Effector memory CD4-positive, alpha-beta T cell (primary cell): Measurements from ENCODE around the gene MYL10.

Experiments
- DNase-seq, 3 donors: peaks; one replicate each; pipeline ENCODE4 v3.0.0-alpha.2; 2020
- H3K27ac ChIP-seq: 2 replicates; pipeline ENCODE4 v1.7.0; 2013; ENCODE audit warnings: mild to moderate bottlenecking, low read length, moderate library complexity; ENCODE audit not compliant: insufficient read depth, poor library complexity, severe bottlenecking
- H3K27me3 ChIP-seq: replicated peaks from 2 replicates; pipeline ENCODE4 v1.7.0; 2013; ENCODE audit warnings: mild to moderate bottlenecking, low read length; ENCODE audit not compliant: insufficient read depth, control insufficient read depth, poor library complexity, severe bottlenecking
- H3K36me3 ChIP-seq: 2 replicates; pipeline ENCODE4 v1.7.0; 2013; ENCODE audit warnings: mild to moderate bottlenecking, low read length, moderate library complexity; ENCODE audit not compliant: control insufficient read depth, insufficient read depth
- H3K4me1 ChIP-seq: 2 replicates; pipeline ENCODE4 v1.7.0; 2013; ENCODE audit warnings: low read length, mild to moderate bottlenecking; ENCODE audit not compliant: control insufficient read depth, insufficient read depth, poor library complexity, severe bottlenecking
- H3K4me3 ChIP-seq: 2 replicates; pipeline ENCODE4 v1.7.0; 2013; ENCODE audit warnings: low read length, low read depth, mild to moderate bottlenecking; ENCODE audit not compliant: insufficient read depth, poor library complexity, severe bottlenecking
- H3K9me3 ChIP-seq: 2 replicates; pipeline ENCODE4 v1.7.0; 2013; ENCODE audit warnings: mild to moderate bottlenecking, low read length, moderate library complexity; ENCODE audit not compliant: control insufficient read depth

MYL10 gene

GRCh38 chr7:101602082-101602481, 27.0 kb downstream of the MYL10 start:
- H3K27ac ChIP-seq: no peak overlapping the region
- DNase-seq: no peak
- no peaks in the 10 kb centered on the region for H3K4me1 ChIP-seq
- H3K27me3 ChIP-seq: no peaks in the 10 kb centered on the region
- H3K4me3 ChIP-seq: no peak overlapping the region
- H3K36me3 ChIP-seq: no peaks in the 10 kb centered on the region
- no peaks in the 10 kb centered on the region for H3K9me3 ChIP-seq

- no peaks in the 10 kb centered on the region for H3K9me3 ChIP-seq
- no peak overlapping the region for H3K4me3 ChIP-seq
- DNase-seq: no peak
- H3K27me3 ChIP-seq: no peaks in the 10 kb centered on the region
- no peaks in the 10 kb centered on the region for H3K4me1 ChIP-seq
- H3K36me3 ChIP-seq: no peaks in the 10 kb centered on the region
- no peak overlapping the region for H3K27ac ChIP-seq
Observed at GRCh38 chr7:101599787-101600186, 29.3 kb downstream of the MYL10 start.

GRCh38 chr7:101598986-101599771, 29.9 kb downstream of the MYL10 start:
- DNase-seq: no peak
- Histone ChIP-seq H3K27ac (no peak overlapping the region), H3K9me3 (no peaks in the 10 kb centered on the region), H3K4me3 (no peak overlapping the region), H3K4me1 (no peaks in the 10 kb centered on the region), H3K36me3 (no peaks in the 10 kb centered on the region), H3K27me3 (no peaks in the 10 kb centered on the region)

GRCh38 chr7:101598422-101598985, 30.6 kb downstream of the MYL10 start:
- no peak for DNase-seq
- no peak overlapping the region for H3K27ac ChIP-seq
- H3K9me3 ChIP-seq: no peaks in the 10 kb centered on the region
- no peak overlapping the region for H3K4me3 ChIP-seq
- no peaks in the 10 kb centered on the region for H3K27me3 ChIP-seq
- H3K4me1 ChIP-seq: no peaks in the 10 kb centered on the region
- no peaks in the 10 kb centered on the region for H3K36me3 ChIP-seq

GRCh38 chr7:101597941-101598340, 31.2 kb downstream of the MYL10 start:
- DNase-seq: no peak
- Histone ChIP-seq H3K36me3 (no peaks in the 10 kb centered on the region), H3K4me1 (no peaks in the 10 kb centered on the region), H3K9me3 (no peaks in the 10 kb centered on the region), H3K27me3 (no peaks in the 10 kb centered on the region), H3K27ac (no peak overlapping the region), H3K4me3 (no peak overlapping the region)

GRCh38 chr7:101596898-101597297, 32.2 kb downstream of the MYL10 start:
- Histone ChIP-seq H3K36me3 (no peaks in the 10 kb centered on the region), H3K4me3 (no peak overlapping the region), H3K9me3 (no peaks in the 10 kb centered on the region), H3K27ac (no peak overlapping the region), H3K27me3 (no peaks in the 10 kb centered on the region), H3K4me1 (no peaks in the 10 kb centered on the region)
- no peak for DNase-seq

- no peak overlapping the region for H3K27ac ChIP-seq
- H3K36me3 ChIP-seq: no peaks in the 10 kb centered on the region
- no peaks in the 10 kb centered on the region for H3K9me3 ChIP-seq
- DNase-seq: no peak
- H3K4me1 ChIP-seq: no peaks in the 10 kb centered on the region
- H3K4me3 ChIP-seq: no peak overlapping the region
- H3K27me3 ChIP-seq: no peaks in the 10 kb centered on the region
Observed at GRCh38 chr7:101595766-101596537, 33.1 kb downstream of the MYL10 start.

GRCh38 chr7:101595246-101595645, 33.9 kb downstream of the MYL10 start:
- Histone ChIP-seq H3K27ac (no peak overlapping the region), H3K4me3 (no peak overlapping the region), H3K36me3 (no peaks in the 10 kb centered on the region), H3K27me3 (no peaks in the 10 kb centered on the region), H3K4me1 (no peaks in the 10 kb centered on the region), H3K9me3 (no peaks in the 10 kb centered on the region)
- no peak for DNase-seq

- Histone ChIP-seq H3K36me3 (no peaks in the 10 kb centered on the region), H3K4me1 (no peaks in the 10 kb centered on the region), H3K9me3 (no peaks in the 10 kb centered on the region), H3K27me3 (no peaks in the 10 kb centered on the region), H3K4me3 (no peak overlapping the region), H3K27ac (no peak overlapping the region)
- DNase-seq: no peak
Observed at GRCh38 chr7:101594790-101595189, 34.3 kb downstream of the MYL10 start.

- Histone ChIP-seq H3K27me3 (no peaks in the 10 kb centered on the region), H3K36me3 (no peaks in the 10 kb centered on the region), H3K27ac (no peak overlapping the region)
Observed at GRCh38 chr7:101593556-101593955, 35.5 kb downstream of the MYL10 start.

More at GRCh38 chr7:101593556-101593955, 35.5 kb downstream of the MYL10 start:
- Histone ChIP-seq H3K4me3 (no peak overlapping the region), H3K9me3 (no peaks in the 10 kb centered on the region), H3K4me1 (no peaks in the 10 kb centered on the region)
- DNase-seq: no peak
